Stimulated activated CD4-positive, alpha-beta T cell treated with anti-CD3 and anti-CD28 coated beads, Interleukin-15, amount 100 ng/mL, for 1 hour (primary cell): ENCODE measurements around the gene FBXW2.

Experiments used
- DNase-seq, 2 donors: peaks; one replicate each; pipeline ENCODE4 v3.0.0-alpha.2; 2020; ENCODE audit warnings: low read depth in 1 of 2, low spot score in 1 of 2

FBXW2 gene

DNA sequence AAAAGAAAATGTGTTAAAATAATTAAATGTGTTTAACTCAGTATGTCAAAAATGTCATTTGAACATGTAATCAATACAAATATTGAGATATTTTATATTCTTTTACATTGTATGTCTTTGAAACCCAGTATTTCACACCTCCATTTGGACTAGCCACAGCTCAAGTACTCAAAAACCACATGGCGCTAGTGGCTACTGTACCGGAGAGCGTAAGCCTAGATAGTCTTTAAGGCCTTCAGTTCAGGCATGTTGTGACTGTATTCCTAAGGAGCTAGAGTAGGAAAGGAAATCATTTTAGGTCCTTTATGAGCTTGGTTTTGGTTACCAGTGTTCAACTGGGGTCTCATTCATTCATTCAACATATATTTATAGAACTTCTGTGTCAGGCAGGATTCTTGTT, 12.8 kb downstream of the FBXW2 start:
- no peak for DNase-seq

DNA sequence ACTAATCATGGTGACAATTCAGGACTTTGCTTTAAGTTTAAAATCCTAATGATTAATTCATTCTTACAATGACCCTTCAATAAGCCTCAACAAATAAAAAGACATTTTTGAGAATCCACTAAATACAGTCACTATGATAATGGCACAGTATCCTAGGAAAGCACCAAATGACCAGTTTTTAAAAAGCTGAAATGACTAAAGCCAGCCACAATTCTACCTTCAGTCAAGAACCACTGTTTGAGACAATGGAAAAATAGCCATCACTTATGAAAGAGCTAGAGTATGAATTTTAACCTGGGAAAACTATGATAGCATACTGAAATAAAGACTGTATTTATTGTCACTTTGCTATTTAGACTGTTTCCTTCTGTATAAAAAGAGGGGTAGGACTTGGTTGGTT, 14.0 kb downstream of the FBXW2 start:
- no peak for DNase-seq

DNA sequence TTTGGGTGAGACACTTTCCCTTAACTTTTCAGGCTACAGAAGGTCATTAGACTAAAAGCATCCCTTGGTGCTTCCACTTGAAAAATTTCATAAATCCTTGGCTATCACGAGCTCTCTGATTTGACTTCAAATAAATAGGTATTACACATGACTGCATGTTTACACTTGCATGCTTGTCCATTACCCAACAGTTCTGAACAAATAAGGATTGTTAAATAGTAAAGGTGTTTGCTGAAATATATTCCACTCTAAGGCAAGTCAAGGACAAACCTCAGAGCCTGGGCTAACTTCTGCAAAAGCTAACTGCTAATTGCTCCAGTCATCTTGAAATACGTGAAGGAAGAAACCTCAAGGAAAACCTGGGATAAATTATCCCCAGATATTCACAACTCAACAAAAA, 14.5 kb downstream of the FBXW2 start:
- no peak for DNase-seq

DNA sequence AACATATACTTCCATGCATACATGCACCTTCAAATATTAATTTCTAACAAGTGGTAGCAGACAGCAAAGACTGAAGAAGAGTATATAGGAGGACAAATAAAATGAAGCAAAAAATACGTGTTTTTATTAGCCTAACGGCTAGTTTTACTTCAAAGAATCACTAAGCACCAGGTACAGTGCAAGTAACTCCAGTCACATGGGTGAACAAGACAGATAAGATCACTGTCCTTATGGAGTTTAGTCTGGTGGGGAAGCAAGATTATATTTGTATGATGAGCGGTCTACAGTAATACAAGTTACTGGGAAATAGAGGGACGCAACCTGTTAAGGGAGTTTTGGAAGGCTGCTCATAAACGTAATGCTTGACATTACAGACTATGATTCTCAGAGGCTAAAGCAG, 16.0 kb downstream of the FBXW2 start:
- DNase-seq, result no peak

DNA sequence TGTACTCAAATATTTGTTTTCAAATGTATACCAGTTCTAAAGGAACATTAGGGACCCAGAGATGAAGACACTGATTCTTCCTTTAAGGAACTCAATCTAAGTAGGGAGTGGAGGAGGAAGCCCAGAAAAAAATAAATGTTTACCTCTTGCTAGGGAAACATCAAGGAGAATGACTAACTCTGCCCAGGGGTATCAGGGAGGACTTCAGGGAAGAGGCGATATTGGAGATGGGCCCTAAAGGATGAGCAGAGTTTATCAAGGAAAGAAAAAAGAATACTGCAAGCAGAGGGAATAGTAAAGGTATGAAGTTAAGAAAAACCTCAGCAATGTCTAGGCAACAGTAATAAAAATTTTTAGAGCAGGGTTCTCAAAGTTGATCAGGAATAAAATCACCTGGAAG, 16.4 kb downstream of the FBXW2 start:
- DNase-seq, result no peak

DNA sequence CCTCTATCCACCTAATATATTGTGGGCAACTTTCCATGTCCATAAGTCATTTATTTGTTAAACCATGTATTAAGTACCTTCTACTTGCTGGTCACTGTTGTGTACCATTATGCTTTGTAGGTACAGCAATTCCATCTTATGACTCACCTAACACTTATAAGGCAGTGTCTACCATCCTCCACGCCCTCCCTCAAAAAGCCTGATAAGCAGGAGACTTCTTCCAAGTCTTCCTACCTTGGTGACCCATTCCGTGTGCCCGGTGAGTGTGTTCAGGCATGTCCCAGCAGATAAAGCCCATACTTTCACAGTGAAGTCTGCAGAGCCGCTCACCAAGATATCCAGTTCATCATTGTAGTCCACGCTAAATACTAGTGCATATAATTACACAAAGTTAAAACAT, 17.4 kb downstream of the FBXW2 start:
- DNase-seq, result no peak

DNA sequence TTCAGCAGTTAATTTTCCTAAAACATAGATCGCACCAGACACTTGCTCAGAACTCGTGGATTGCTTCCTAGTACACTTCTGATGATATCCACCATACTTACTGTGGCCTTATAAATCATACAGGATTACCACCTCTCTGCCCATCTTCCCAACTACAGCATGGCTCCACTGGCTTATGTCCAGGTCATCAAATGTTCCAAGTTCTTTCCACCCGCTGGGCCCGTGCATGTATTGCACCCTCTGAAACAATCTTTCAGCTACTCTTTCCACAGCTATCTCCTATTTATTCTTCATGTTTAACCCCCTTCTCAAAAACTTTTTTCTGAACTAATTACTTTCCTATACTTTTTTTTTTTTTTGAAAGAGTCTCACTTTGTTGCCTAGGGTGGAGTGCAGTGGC, 18.5 kb downstream of the FBXW2 start:
- no peak for DNase-seq

DNA sequence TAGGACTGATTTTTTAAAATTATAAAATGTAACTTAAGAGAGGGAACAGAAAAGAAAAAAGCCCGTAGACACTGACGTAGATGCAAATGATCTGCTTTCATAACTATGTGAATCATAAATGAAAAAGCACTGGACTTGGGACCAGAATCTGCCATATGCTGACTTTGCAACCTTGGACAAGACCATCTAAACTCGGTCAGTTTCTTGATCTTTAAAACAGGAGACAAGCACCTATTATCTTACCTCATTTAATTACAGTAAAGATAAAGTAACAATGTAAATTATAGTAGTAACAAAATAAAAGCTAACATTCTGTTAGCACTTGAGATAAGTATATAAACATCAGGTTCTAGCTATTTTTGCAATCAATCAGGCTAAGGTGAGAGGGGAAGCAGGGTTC, 20.0 kb downstream of the FBXW2 start:
- no peak for DNase-seq

DNA sequence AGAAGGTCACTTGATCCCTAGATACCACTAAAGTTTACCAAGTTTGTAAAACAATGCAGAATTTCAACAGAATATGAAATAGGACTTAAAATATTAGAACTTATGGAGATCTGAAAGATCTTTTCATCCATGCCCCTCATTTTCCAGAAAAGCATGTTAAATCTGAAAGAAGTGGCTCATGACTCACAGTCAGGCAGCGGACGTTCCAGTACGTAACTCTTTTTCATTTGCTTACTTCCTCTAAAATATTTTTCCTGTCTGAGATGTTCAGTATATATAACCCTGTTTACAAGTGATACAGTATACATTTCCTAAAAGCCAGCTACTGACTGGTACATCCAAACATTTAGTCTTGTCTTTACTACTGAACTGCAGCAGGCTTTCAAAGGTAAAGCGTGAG, 22.3 kb downstream of the FBXW2 start:
- DNase-seq, result no peak

DNA sequence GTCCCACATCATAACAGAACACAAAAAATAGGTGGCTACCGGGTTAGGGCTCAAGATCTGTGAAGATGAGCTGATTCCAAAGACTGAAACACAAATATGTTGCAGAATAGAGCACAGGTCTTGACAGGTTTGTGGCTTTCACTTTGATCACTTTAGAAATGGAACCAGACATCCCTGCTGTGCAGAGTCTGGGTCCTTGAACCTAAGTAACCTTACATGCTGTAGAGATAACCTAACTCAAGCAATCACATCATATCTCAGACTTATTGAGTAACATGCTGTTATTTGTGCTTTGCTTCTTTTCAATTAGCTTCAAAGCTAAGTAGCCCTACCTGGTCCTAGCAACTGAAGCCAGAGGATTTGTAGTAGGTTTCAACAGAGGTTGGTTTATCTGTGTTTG, 24.3 kb downstream of the FBXW2 start:
- no peak for DNase-seq

DNA sequence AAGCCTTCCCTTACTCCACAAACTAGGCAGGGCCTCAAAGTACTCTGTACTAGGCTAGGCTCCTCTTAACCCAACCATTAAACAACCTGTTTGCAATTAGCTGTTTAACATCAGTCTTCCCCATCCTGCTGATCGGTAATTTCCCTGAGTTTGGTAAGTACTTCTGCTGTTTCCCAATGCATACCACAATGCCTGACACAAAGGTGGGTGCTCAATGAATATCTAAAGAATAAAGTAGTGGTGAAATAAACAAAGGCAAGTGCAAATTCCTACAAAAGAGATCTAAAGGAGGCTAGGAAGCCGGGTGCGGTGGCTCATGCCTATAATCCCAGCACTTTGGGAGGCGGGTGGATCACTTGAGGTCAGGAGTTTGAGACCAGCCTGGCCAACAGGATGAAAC, 25.0 kb downstream of the FBXW2 start:
- no peak for DNase-seq

DNA sequence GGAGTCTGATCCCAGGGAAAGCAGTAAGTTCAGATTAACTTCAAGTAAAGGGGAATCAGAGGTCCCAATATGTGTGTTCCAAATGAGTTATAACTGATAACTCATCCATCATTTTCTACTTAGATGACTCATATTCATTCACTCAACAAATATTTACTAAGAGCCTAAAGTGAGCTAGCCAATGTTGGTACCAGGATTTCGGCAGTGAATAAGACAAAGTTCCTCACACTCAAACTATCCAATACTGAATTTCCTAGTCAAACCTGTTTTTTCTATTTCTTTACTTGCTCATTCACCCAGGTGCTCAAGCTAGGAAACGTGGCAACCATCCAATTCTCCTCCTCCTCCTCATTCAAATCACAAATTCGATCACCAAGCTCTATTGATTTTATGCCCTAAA, 25.8 kb downstream of the FBXW2 start:
- no peak for DNase-seq

DNA sequence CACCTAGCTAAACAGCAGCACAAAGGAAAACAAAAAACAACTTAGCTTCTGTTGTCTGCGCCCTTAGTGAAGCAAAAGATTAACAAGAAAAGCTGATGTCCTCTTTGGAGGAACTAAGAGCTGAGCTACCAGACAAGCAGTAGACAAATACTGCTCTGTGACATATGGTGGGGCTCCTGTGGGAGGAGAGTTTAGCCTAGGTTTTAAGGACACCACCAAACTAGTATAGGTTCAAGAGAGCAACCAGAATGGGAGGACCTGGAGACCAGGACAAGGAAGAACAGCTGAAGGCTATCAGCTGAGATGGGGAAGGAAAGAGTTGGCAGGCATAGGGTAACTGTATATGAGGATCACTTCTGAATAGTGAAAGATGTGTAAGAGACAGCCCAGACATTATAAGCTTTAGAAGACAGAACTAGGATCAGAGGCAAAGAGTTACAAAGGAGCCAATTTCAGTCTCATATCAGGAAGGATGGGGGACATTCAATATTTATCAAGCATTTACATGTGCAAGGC, 27.2 kb downstream of the FBXW2 start:
- no peak for DNase-seq

DNA sequence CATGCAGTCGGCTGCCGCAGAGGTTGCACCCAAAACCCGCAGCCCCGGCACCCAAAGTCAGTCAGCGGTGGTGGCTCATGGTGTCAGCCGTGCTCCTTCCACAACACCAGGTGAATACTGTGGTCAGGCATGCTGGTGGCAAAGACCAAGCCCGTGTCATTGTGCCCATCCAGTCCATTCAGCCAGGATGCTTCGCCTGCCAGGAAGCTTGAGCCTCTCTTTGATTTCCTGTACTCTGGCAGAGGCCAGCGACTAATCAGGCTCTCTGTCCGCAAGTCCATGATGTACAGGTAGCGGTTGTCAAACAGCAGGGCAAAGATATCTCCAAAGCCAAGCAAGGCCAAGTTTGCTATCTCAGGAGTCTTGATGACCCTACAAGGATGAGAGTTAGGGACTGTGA, 28.7 kb downstream of the FBXW2 start:
- DNase-seq, result no peak

DNA sequence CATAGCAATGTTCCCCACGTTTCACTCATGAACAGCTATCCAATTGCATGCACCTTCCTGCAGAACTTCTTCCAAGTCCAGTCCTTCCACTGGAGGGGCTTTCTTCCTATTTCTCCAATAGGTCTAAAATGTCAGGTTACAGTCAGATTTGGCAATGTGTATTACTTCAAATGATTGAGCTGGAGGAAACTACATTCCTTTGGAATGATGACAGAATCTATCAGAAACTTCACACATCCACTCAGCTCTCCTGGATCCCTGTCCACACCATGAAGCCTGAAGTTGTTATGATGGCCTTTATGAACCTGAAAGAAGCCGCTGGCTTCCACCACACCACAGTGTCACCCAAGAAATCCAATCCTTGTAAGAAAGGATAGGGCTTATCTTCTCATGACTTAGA, 32.2 kb downstream of the FBXW2 start:
- no peak for DNase-seq

DNA sequence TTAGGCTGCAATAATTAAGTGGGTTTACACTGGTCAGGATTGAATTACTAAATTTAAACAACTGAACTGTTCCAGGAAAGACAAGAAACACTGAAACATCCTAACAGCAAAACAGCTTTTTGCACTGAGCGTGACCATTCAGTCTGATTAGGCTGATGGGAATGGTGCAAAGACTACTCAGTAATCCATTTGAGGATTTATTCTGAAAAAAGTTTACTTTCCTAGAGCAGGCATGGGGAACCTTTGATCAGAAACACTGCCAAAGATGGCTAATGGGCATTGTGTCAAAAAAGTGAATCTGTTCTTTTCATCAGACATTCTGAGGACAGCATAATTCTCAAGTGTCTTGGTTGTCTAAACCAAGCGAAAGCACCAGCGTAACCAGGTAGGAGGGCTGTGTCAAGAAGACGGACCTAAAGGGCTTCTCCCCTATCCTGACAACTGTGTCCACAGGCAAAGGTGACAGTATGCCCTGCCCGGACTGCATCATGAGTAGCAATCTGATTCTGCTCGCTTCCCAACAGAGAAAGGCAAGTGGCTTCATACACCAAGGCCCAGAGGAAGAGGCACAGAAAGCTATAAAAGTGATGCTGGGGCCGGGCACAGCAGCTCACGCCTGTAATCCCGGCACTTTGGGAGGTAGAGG, 33.3 kb downstream of the FBXW2 start:
- DNase-seq, result no peak

DNA sequence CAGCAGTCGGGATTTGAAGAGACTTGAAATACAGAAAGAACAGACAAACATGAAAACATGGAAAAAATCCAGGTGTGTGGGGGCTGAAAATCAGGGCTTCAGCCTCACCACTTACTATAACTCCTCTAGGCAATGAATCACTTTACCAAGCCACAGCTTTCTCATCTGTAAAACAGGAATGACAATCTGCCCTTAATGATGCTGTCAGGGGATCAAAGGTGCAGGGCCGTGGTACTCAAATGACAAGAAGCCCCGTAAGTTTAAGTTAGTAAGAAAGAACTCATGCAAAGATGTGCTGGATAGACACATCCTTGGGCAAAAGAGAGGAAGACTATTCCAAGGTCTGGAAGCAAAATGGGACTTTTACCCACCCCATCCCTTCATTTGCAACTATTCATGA, 34.7 kb downstream of the FBXW2 start:
- DNase-seq, result no peak

DNA sequence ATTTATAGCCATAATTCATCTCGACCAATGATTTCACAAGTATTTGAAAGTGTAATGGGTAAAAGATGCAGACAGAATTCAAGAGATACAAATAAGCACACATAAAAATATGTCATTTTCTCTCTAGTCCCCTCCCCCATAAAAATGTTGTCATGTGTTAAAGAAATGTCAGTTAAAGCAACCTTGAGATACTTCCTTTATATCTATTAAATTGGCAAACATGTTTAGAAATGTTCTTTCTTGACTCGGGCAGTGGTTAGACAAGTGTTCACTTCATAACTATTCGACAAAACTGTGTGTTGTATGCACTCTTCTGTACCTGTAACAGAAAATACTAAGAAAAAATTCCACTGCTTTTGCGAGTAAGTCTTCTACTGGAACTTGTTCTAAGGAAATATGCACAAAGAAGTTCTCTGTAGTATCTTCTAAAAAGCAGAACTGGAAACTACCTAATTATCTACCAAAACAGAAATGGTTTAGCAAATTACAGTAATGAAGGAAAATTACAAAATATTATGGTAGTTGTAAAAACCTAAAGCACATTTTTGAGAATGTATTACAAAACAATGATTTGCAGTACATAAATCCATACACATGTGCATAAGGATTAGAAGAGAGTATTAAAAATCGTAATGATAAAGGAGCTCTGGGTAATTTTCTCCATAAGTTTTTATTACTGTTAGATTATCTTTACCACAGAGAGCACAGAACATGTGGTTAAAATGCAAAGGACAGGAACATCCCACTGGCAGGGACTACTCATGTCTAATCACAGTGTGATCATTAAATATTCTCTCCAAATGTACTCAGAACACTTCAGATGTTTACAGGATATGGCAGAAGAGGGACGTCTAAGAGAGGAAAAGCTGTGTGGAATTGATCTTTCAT, 35.9 kb downstream of the FBXW2 start:
- no peak for DNase-seq

DNA sequence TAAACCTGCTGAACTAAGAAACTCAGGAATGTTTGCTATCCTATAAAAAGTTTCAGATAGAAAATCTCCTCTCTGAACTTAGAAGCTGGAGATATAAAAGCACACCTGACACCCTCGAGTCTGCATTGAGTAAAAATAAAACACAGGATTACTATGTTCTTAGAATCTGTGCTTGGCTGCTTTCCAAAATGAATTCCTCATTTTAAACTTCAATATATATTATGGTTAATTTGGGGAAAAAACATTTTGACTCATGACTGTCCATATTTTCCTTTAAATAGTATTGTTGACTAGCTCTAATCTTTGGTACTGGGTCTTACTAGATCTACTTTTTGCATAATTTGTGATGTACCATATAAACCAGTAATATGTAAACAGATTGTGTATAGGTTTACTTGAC, 36.7 kb downstream of the FBXW2 start:
- no peak for DNase-seq

DNA sequence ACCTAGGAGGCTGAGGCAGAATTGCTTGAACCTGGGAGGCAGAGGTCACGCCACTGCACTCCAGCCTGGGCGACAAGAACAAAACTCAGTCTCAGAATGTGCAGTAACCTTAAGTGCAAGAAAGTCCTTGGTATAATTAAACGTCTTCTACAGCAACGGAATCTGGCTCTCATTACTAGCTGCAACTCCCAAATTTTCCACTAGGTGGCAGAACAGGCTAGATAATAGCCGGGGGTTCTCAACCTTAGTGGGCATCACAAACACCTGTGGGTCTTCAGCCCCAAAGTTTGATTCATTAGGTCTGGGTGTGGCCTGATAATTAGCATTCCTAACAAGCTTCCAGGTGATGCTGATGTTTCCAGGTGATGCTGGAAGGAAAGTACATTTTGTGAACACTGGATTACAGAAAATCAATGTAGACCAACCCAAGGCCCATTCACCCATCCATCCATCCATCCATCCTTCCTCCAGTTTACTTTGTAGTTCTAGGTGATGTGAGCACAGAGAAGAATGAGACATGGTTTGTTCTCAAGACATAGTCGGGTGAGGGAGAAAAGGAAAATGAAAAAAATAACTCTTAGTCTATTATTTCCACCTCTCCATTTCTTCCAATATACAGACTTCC, 37.3 kb downstream of the FBXW2 start:
- DNase-seq, result peak; percentile 20 to 43

DNA sequence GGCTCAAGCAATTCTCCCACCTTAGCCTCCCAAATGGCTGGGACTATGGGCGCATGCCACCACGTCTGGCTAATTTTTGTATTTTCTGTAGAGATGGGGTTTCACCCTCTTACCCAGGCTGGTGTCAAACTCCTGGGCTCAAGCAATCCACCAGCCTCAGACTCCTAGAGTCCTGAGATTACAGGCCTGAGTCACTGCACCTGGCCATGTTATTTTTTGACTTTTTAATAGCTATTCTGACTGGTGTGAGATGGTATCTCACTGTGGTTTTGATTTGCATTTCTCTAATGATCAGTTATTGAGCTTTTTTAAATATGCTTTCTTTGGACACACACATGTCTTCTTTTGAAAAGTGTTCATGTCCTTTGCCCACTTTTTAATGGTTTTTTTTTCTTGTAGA, 38.2 kb downstream of the FBXW2 start:
- DNase-seq, result no peak

DNA sequence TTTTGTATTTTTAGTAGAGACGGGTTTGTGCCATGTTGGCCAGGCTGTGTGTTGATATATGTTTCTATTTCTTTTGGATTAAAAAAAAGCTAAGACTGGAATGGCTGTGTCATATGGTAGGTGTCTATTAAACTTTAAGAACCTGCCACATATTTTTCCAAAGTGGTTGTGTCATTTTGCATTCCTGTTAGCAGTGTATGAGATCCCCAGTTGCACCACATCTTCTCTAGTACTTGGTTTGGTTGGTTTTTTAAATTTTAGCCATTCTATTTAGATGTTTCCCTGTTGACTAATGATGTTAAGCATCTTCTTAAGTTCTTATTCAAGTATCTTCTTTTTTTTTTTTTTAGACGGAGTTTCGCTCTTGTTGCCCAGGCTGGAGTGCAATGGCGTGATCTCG, 42.8 kb downstream of the FBXW2 start:
- no peak for DNase-seq
